Neural cell (in vitro differentiated cells): ENCODE measurements around the gene YPEL4.

Experiments
- EP300 ChIP-seq: fragments of 450-650 bp; conservative IDR thresholded peaks from 2 replicates; pipeline ENCODE4 v1.6.1; 2014; ENCODE audit warnings: antibody characterized with exemption, mild to moderate bottlenecking, moderate library complexity; ENCODE audit not compliant: poor library complexity, severe bottlenecking
- EZH2 ChIP-seq: fragments of 200-600, 300-800 bp; shearing (Covaris generic), sonication (generic); IDR thresholded peaks from 2 replicates; pipeline ENCODE4 v1.6.1; 2014; ENCODE audit warnings: antibody characterized with exemption, low read length, borderline replicate concordance, mild to moderate bottlenecking; ENCODE audit not compliant: insufficient read depth, poor library complexity, severe bottlenecking
- MXI1 ChIP-seq: fragments of 450-650 bp; conservative IDR thresholded peaks from 2 replicates; pipeline ENCODE4 v1.6.1; 2014; ENCODE audit warnings: antibody characterized with exemption, mild to moderate bottlenecking; ENCODE audit not compliant: poor library complexity, severe bottlenecking
- POLR2AphosphoS5 ChIP-seq: IDR thresholded peaks from 2 replicates; pipeline ENCODE4 v1.6.1; 2012
- RAD21 ChIP-seq: fragments of 450-650 bp; conservative IDR thresholded peaks from 2 replicates; pipeline ENCODE4 v1.6.1; 2014; ENCODE audit warnings: antibody characterized with exemption, mild to moderate bottlenecking, moderate library complexity
- SMC3 ChIP-seq: fragments of 450-650 bp; conservative IDR thresholded peaks from 2 replicates; pipeline ENCODE4 v1.6.1; 2014; ENCODE audit warnings: antibody characterized with exemption, mild to moderate bottlenecking, moderate library complexity; ENCODE audit not compliant: poor library complexity
- TF ChIP-seq, protein P1 (sequence below): IDR thresholded peaks from 2 replicates; pipeline ENCODE4 v1.6.1; 2012; ENCODE audit warnings: borderline replicate concordance
- TF ChIP-seq, protein P2 (sequence below): fragments of 450-650 bp; IDR thresholded peaks from 2 replicates; pipeline ENCODE4 v1.5.1; 2014; ENCODE audit warnings: antibody characterized with exemption, mild to moderate bottlenecking, moderate library complexity; ENCODE audit not compliant: poor library complexity, severe bottlenecking

DNA sequence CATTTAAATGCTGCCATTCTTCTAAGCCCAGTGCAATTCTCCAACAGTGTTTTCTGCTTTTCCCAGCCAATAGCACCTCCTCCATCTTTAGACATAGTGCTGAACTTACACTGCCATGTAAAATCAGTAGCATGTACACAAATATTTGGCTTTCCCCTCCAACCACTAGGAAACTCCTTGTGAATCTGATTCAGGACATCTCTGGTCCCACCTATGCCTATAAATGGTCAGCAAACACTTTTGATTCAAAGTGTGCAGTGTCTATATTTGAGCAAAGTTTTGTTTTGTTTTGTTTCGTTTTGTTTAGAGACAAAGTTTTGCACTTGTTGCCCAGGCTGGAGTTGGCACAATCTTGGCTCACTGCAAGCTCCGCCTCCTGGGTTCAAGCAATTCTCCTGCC is 24.8 kb downstream of the YPEL4 start:
- TF ChIP-seq, protein P1, sequence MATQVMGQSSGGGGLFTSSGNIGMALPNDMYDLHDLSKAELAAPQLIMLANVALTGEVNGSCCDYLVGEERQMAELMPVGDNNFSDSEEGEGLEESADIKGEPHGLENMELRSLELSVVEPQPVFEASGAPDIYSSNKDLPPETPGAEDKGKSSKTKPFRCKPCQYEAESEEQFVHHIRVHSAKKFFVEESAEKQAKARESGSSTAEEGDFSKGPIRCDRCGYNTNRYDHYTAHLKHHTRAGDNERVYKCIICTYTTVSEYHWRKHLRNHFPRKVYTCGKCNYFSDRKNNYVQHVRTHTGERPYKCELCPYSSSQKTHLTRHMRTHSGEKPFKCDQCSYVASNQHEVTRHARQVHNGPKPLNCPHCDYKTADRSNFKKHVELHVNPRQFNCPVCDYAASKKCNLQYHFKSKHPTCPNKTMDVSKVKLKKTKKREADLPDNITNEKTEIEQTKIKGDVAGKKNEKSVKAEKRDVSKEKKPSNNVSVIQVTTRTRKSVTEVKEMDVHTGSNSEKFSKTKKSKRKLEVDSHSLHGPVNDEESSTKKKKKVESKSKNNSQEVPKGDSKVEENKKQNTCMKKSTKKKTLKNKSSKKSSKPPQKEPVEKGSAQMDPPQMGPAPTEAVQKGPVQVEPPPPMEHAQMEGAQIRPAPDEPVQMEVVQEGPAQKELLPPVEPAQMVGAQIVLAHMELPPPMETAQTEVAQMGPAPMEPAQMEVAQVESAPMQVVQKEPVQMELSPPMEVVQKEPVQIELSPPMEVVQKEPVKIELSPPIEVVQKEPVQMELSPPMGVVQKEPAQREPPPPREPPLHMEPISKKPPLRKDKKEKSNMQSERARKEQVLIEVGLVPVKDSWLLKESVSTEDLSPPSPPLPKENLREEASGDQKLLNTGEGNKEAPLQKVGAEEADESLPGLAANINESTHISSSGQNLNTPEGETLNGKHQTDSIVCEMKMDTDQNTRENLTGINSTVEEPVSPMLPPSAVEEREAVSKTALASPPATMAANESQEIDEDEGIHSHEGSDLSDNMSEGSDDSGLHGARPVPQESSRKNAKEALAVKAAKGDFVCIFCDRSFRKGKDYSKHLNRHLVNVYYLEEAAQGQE: no peak
- TF ChIP-seq SMC3 (no peak), POLR2AphosphoS5 (no peak), RAD21 (no peak), EZH2 (no peak), EP300 (no peak), MXI1 (no peak)
- TF ChIP-seq, protein P2, sequence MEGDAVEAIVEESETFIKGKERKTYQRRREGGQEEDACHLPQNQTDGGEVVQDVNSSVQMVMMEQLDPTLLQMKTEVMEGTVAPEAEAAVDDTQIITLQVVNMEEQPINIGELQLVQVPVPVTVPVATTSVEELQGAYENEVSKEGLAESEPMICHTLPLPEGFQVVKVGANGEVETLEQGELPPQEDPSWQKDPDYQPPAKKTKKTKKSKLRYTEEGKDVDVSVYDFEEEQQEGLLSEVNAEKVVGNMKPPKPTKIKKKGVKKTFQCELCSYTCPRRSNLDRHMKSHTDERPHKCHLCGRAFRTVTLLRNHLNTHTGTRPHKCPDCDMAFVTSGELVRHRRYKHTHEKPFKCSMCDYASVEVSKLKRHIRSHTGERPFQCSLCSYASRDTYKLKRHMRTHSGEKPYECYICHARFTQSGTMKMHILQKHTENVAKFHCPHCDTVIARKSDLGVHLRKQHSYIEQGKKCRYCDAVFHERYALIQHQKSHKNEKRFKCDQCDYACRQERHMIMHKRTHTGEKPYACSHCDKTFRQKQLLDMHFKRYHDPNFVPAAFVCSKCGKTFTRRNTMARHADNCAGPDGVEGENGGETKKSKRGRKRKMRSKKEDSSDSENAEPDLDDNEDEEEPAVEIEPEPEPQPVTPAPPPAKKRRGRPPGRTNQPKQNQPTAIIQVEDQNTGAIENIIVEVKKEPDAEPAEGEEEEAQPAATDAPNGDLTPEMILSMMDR: no peak
